OCI-LY3 (cell line): Measurements from ENCODE around the gene C6orf141.

Experiments used
- CTCF ChIP-seq: fragments of 200-600, 300-600 bp; sonication (generic); IDR thresholded peaks from 2 replicates; pipeline ENCODE4 v1.5.1; 2014; ENCODE audit warnings: antibody characterized with exemption, low read length, low read depth
- EZH2phosphoT487 ChIP-seq: fragments of 200-600 bp; shearing (Covaris generic); IDR thresholded peaks from 2 replicates; pipeline ENCODE4 v1.6.1; 2018; ENCODE audit warnings: antibody characterized with exemption, mixed run types, low read depth

- TF ChIP-seq CTCF (no peak), EZH2phosphoT487 (no peak)
These were observed 577 bp upstream of the C6orf141 start for GRCh38 chr6:49549691-49550491.
